ENCODE measurements around the gene BICC1. TPM values are rescaled to one million over a fixed set of nuclear protein-coding genes. Genes with fewer than 3 reads are reported as not detected.

Gene BICC1
- total and polyA plus RNA-seq, 2 donors (not counting 3 experiments of a cell fraction or from before 2014, with no cell fraction given) = 0.06 to 0.29 TPM

GRCh38 chr10:58839771-58840170 is 327.1 kb downstream of the BICC1 start:
- Histone ChIP-seq H3K36me3 (ENCODE audit: control insufficient read depth in 2 of 2, extremely low read depth in 1 of 2, insufficient read depth in 2 of 2, low read length in 2 of 2) (no peaks in the 10 kb centered on the region), H3K4me1 (ENCODE audit: control insufficient read depth, extremely low read depth, insufficient read depth, low read length) (no peaks in the 10 kb centered on the region), H3K27me3 (ENCODE audit: control insufficient read depth in 2 of 2, insufficient read depth in 2 of 2, low read length in 2 of 2) (no peaks in the 10 kb centered on the region), H3K9me1 (replicated peaks; ENCODE audit: control insufficient read depth, extremely low read depth, insufficient read depth, low read length) (no peaks in the 10 kb centered on the region), H2AFZ (ENCODE audit: low read depth, low read length) (no peak overlapping the region), H4K20me1 (replicated peaks; ENCODE audit: control insufficient read depth, extremely low read depth, insufficient read depth, low read length) (no peaks in the 10 kb centered on the region), H3K4me2 (ENCODE audit: insufficient read depth, low read length) (no peak overlapping the region), H3K27ac (ENCODE audit: insufficient read depth, low read depth, low read length) (no peak overlapping the region), H3K9me3 (replicated peaks; ENCODE audit: control insufficient read depth, insufficient read depth, low read length) (no peaks in the 10 kb centered on the region), H3K9ac (replicated peaks; ENCODE audit: extremely low read depth, insufficient read depth, low read length) (no peak overlapping the region), H3K4me3 (replicated peaks in 1 of 3; ENCODE audit: insufficient read depth in 1 of 3, low read depth in 1 of 3, low read length in 3 of 3) (no peak overlapping the region), H3K79me2 (ENCODE audit: control insufficient read depth, insufficient read depth, low read length) (no peaks in the 10 kb centered on the region)
- no peak for FAIRE-seq
- CTCF ChIA-PET = no interaction called here
- POLR2A ChIA-PET = no interaction called here
- intact Hi-C loops (cut with micrococcal nuclease) (no loop called here), dilution Hi-C loops (cut with MboI; ENCODE audit: extremely low pct_ligation_motif_present, low sequenced_read_pairs) (no loop called here)
- no TSS peak for BruUV-seq (replicated peaks)
- no peak for TF ChIP-seq JUN (IDR thresholded peaks at IDR 0.05; ENCODE audit: borderline replicate concordance, insufficient read depth, insufficient read length, low read depth)
- no peak for TF ChIP-seq MAX (IDR thresholded peaks at IDR 0.05; ENCODE audit: insufficient read depth, insufficient read length)
- TF ChIP-seq, protein P1, sequence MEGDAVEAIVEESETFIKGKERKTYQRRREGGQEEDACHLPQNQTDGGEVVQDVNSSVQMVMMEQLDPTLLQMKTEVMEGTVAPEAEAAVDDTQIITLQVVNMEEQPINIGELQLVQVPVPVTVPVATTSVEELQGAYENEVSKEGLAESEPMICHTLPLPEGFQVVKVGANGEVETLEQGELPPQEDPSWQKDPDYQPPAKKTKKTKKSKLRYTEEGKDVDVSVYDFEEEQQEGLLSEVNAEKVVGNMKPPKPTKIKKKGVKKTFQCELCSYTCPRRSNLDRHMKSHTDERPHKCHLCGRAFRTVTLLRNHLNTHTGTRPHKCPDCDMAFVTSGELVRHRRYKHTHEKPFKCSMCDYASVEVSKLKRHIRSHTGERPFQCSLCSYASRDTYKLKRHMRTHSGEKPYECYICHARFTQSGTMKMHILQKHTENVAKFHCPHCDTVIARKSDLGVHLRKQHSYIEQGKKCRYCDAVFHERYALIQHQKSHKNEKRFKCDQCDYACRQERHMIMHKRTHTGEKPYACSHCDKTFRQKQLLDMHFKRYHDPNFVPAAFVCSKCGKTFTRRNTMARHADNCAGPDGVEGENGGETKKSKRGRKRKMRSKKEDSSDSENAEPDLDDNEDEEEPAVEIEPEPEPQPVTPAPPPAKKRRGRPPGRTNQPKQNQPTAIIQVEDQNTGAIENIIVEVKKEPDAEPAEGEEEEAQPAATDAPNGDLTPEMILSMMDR (IDR thresholded peaks at IDR 0.05; ENCODE audit: extremely low read depth in 1 of 2, insufficient read depth in 1 of 2, low read depth in 1 of 2, low read length in 2 of 2) = no peak
- no peak for TF ChIP-seq EZH2 (IDR thresholded peaks at IDR 0.05; ENCODE audit: borderline replicate concordance, low read depth, low read length, severe bottlenecking)
- no peak for TF ChIP-seq MYC (IDR thresholded peaks at IDR 0.05; ENCODE audit: low read depth, low read length)
- no peak for TF ChIP-seq POLR2A (IDR thresholded peaks at IDR 0.05; ENCODE audit: low read depth, low read length)
- no peak for TF ChIP-seq GATA2 (IDR thresholded peaks at IDR 0.05; ENCODE audit: insufficient read depth, insufficient read length, low read depth, low read length)
- TF ChIP-seq FOS (IDR thresholded peaks at IDR 0.05; ENCODE audit: borderline replicate concordance, insufficient read depth, low read length) = no peak
- TF ChIP-seq POLR2AphosphoS5 (IDR thresholded peaks at IDR 0.05; ENCODE audit: insufficient read depth, low read depth, low read length) = no peak
- DNase-seq (ENCODE audit: low read depth, low spot score) = no peak
